Endodermal cell (in vitro differentiated cells): ENCODE measurements around the gene MPG. TPM values are rescaled to one million over a fixed set of nuclear protein-coding genes. Genes with fewer than 3 reads are reported as not detected.

Experiments
- DNase-seq: peaks from one replicate; pipeline ENCODE4 v3.0.0-alpha.2; 2017
- H3K27ac ChIP-seq: 2 replicates; pipeline ENCODE4 v1.5.1; 2013; ENCODE audit warnings: mild to moderate bottlenecking, low read depth, low read length, moderate library complexity
- H3K27me3 ChIP-seq: 2 replicates; pipeline ENCODE4 v1.6.1; 2013; ENCODE audit warnings: mild to moderate bottlenecking, low read length, moderate library complexity; ENCODE audit not compliant: insufficient read depth, control insufficient read depth, poor library complexity, severe bottlenecking
- H3K36me3 ChIP-seq: 2 replicates; pipeline ENCODE4 v1.7.0; 2013; ENCODE audit warnings: mild to moderate bottlenecking, low read length, moderate library complexity; ENCODE audit not compliant: control insufficient read depth, insufficient read depth
- H3K4me1 ChIP-seq: one replicate; pipeline ENCODE4 v1.7.0; 2013; ENCODE audit warnings: low read length; ENCODE audit not compliant: control insufficient read depth, insufficient read depth
- H3K4me3 ChIP-seq: 2 replicates; pipeline ENCODE4 v1.5.1; 2013; ENCODE audit warnings: mild to moderate bottlenecking, low read length, moderate library complexity
- H3K9ac ChIP-seq: 2 replicates; pipeline ENCODE4 v1.6.1; 2013; ENCODE audit warnings: mild to moderate bottlenecking, low read length, moderate library complexity; ENCODE audit not compliant: poor library complexity, severe bottlenecking; ENCODE audit errors: extremely low read depth
- H3K9me3 ChIP-seq: 2 replicates; pipeline ENCODE4 v1.6.1; 2013; ENCODE audit warnings: mild to moderate bottlenecking, low read length, moderate library complexity; ENCODE audit not compliant: control insufficient read depth
- H3K27ac Mint-ChIP-seq: 2 replicates; pipeline ENCODE4 v1.8.0; 2020; ENCODE audit warnings: mixed read lengths
- H3K27me3 Mint-ChIP-seq: 2 replicates; pipeline ENCODE4 v1.8.0; 2021; ENCODE audit warnings: mild to moderate bottlenecking, mixed read lengths; ENCODE audit not compliant: insufficient read depth
- H3K36me3 Mint-ChIP-seq: 2 replicates; pipeline ENCODE4 v1.8.0; 2020; ENCODE audit warnings: low read depth, mixed read lengths
- H3K4me1 Mint-ChIP-seq: 2 replicates; pipeline ENCODE4 v1.8.0; 2020; ENCODE audit warnings: mixed read lengths
- H3K4me3 Mint-ChIP-seq: 2 replicates; pipeline ENCODE4 v1.8.0; 2020; ENCODE audit warnings: mild to moderate bottlenecking, moderate library complexity, mixed read lengths
- H3K9me3 Mint-ChIP-seq: 2 replicates; pipeline ENCODE4 v1.8.0; 2020; ENCODE audit warnings: mild to moderate bottlenecking, mixed read lengths
- WGBS, 2 experiments: methylation state at CpG; one replicate each; pipeline versions ENCODE4 v1.1.5 to v1.1.7; 2013; ENCODE audit warnings: missing lambda C conversion rate in 2 of 2, mixed read lengths in 1 of 2; ENCODE audit not compliant: insufficient coverage in 1 of 2, insufficient read length in 1 of 2; 5-methylcytosine and 5-hydroxymethylcytosine counted together
- total RNA-seq, 2 donors: library from RNA; stranded (reverse); fragmentation: NEBNext Ultra II Directional in 1 of 2; extraction: Animal tissue kit (Norgen Biotek cat#: 25700) in 1 of 2; gene quantifications; 2 replicates in 1 of 2; 3 replicates in 1 of 2; pipeline ENCODE4 v1.2.1, GENCODE V29; 2021
- TF ChIP-seq, protein P1 (sequence below): fragments of 200-600 bp; sonication (generic); conservative IDR thresholded peaks from 2 replicates; pipeline ENCODE4 v1.5.0; 2021; ENCODE audit warnings: antibody characterized with exemption, mild to moderate bottlenecking

MPG gene
- total RNA-seq, 2 donors from 2014 or later, result 59.9 to 62.2 TPM

DNA sequence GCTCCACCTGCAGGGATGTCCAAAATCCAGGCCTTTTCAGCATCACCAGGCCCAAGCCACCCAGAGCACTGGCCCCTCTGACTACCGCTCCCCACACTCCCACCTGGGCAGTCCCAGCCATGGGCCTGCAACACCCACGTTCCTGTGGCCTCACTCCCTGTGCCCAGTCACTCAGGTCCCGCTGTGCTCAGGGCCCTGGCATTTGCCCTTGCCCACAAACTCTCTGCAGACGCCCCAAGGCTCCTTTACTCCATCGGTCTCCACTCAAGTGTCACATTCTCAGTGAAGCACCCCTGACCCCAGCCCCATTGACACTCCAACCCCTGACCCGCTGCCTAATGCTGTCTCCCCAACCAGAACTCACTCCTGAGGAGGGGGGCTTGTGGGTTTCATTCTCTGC, 23.6 kb downstream of the MPG start:
- no peak for DNase-seq
- no peaks in the 10 kb centered on the region for H3K9me3 Mint-ChIP-seq
- Histone ChIP-seq H3K4me3 (no peak overlapping the region), H3K9me3 (no peaks in the 10 kb centered on the region), H3K27ac (no peak overlapping the region), H3K27me3 (no peaks in the 10 kb centered on the region), H3K4me1 (no peaks in the 10 kb centered on the region), H3K36me3 (peaks cover 5% of the 10 kb centered on the region), H3K9ac (no peak overlapping the region)
- WGBS, 2 experiments, result 95% methylated on average over 3 to 6 of the region's 6 CpGs
- H3K27ac Mint-ChIP-seq, result peak overlapping the region; percentile 0
- TF ChIP-seq, protein P1, sequence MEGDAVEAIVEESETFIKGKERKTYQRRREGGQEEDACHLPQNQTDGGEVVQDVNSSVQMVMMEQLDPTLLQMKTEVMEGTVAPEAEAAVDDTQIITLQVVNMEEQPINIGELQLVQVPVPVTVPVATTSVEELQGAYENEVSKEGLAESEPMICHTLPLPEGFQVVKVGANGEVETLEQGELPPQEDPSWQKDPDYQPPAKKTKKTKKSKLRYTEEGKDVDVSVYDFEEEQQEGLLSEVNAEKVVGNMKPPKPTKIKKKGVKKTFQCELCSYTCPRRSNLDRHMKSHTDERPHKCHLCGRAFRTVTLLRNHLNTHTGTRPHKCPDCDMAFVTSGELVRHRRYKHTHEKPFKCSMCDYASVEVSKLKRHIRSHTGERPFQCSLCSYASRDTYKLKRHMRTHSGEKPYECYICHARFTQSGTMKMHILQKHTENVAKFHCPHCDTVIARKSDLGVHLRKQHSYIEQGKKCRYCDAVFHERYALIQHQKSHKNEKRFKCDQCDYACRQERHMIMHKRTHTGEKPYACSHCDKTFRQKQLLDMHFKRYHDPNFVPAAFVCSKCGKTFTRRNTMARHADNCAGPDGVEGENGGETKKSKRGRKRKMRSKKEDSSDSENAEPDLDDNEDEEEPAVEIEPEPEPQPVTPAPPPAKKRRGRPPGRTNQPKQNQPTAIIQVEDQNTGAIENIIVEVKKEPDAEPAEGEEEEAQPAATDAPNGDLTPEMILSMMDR, result no peak
- H3K4me3 Mint-ChIP-seq, result no peak overlapping the region
- H3K36me3 Mint-ChIP-seq, result peaks cover 29% of the 10 kb centered on the region
- H3K27me3 Mint-ChIP-seq, result no peaks in the 10 kb centered on the region
- H3K4me1 Mint-ChIP-seq, result no peaks in the 10 kb centered on the region

- peaks cover 3% of the 10 kb centered on the region for H3K4me1 ChIP-seq
- H3K27ac ChIP-seq, result no peak overlapping the region
- TF ChIP-seq, protein P1, result no peak
- no peaks in the 10 kb centered on the region for H3K9me3 ChIP-seq
- Mint-ChIP-seq H3K9me3 (no peaks in the 10 kb centered on the region), H3K36me3 (peaks cover 31% of the 10 kb centered on the region), H3K27me3 (no peaks in the 10 kb centered on the region), H3K4me3 (no peak overlapping the region), H3K4me1 (no peaks in the 10 kb centered on the region), H3K27ac (no peak overlapping the region)
- H3K27me3 ChIP-seq, result no peaks in the 10 kb centered on the region
- peaks cover 5% of the 10 kb centered on the region for H3K36me3 ChIP-seq
- H3K4me3 ChIP-seq, result no peak overlapping the region
- DNase-seq, result no peak
- no peak overlapping the region for H3K9ac ChIP-seq
- 92 to 96% methylated on average over 12 to 19 of the region's 19 CpGs for WGBS, 2 experiments
Measured at GRCh38 chr16:102060-102855, 24.2 kb downstream of the MPG start.

DNA sequence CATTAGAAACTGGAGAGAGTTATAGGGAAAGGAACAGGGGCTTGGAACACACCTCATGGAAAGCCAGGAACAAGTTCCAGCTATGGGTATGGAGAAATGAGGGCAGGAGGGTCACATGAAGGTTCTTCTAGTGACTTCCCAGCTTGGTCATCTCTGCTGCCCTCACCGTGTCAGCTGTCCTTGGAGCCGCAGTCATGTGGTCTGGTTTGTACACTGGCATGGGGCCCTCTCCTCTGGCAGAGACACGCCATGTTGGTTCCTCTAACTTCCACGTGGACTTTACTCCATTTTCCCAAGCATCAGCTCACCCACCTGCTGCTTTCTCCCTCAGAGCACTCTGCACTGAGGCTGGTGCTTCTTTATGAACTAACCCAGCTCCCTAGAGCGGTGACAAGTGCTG, 26.3 kb downstream of the MPG start:
- Histone ChIP-seq H3K9me3 (no peaks in the 10 kb centered on the region), H3K9ac (no peak overlapping the region), H3K4me3 (no peak overlapping the region), H3K27ac (no peak overlapping the region), H3K27me3 (no peaks in the 10 kb centered on the region), H3K4me1 (peaks cover 3% of the 10 kb centered on the region), H3K36me3 (peaks cover 5% of the 10 kb centered on the region)
- H3K4me1 Mint-ChIP-seq, result no peaks in the 10 kb centered on the region
- 92 to 100% methylated on average over 5 of the region's 5 CpGs for WGBS, 2 experiments
- H3K9me3 Mint-ChIP-seq, result no peaks in the 10 kb centered on the region
- TF ChIP-seq, protein P1, result no peak
- peaks cover 35% of the 10 kb centered on the region for H3K36me3 Mint-ChIP-seq
- H3K27ac Mint-ChIP-seq, result no peak overlapping the region
- no peak for DNase-seq
- no peak overlapping the region for H3K4me3 Mint-ChIP-seq
- H3K27me3 Mint-ChIP-seq, result no peaks in the 10 kb centered on the region
